ENCODE measurements around the gene GRK1.

GRK1 gene

GRCh38 chr13:113660066-113660465 is 7.0 kb upstream of the GRK1 start:
- Histone ChIP-seq H3K79me2 (ENCODE audit: insufficient read depth, low read length) (no peaks in the 10 kb centered on the region), H3F3A (ENCODE audit: insufficient read depth) (no peaks in the 10 kb centered on the region), H3K4me2 (ENCODE audit: low read depth, low read length, poor library complexity, severe bottlenecking) (no peak overlapping the region), H3K9ac (ENCODE audit: low read length) (no peak overlapping the region), H4K20me1 (ENCODE audit: low read depth, low read length) (no peaks in the 10 kb centered on the region), H3K27me3 (ENCODE audit: low read length) (no peaks in the 10 kb centered on the region), H3K4me3 (ENCODE audit: insufficient read depth, low read length, poor library complexity, severe bottlenecking) (no peak overlapping the region), H3K36me3 (ENCODE audit: low read length) (no peaks in the 10 kb centered on the region), H2AFZ (ENCODE audit: low read depth, low read length, severe bottlenecking) (no peak overlapping the region), H3K9me2 (replicated peaks; ENCODE audit: insufficient read depth, low read length) (no peaks in the 10 kb centered on the region), H3K27ac (ENCODE audit: low read depth, low read length) (no peak overlapping the region), H3K9me3 (ENCODE audit: insufficient read depth, low read length) (no peaks in the 10 kb centered on the region)
- TF ChIP-seq EZH2phosphoT487 (conservative IDR thresholded peaks at IDR 0.05; ENCODE audit: low read length) (no peak), CTCF (IDR thresholded peaks at IDR 0.05; ENCODE audit: insufficient read depth, low read length, poor library complexity, severe bottlenecking) (no peak)

GRCh38 chr13:113661509-113661908 is 5.5 kb upstream of the GRK1 start:
- Histone ChIP-seq H3K36me3 (ENCODE audit: low read length) (no peaks in the 10 kb centered on the region), H3K4me3 (ENCODE audit: insufficient read depth, low read length, poor library complexity, severe bottlenecking) (no peak overlapping the region), H3K4me2 (ENCODE audit: low read depth, low read length, poor library complexity, severe bottlenecking) (no peak overlapping the region), H3K9ac (ENCODE audit: low read length) (no peak overlapping the region), H3K79me2 (ENCODE audit: insufficient read depth, low read length) (no peaks in the 10 kb centered on the region), H3K27ac (ENCODE audit: low read depth, low read length) (no peak overlapping the region), H4K20me1 (ENCODE audit: low read depth, low read length) (no peaks in the 10 kb centered on the region), H3K9me2 (replicated peaks; ENCODE audit: insufficient read depth, low read length) (no peaks in the 10 kb centered on the region), H3K9me3 (ENCODE audit: insufficient read depth, low read length) (no peaks in the 10 kb centered on the region), H3K27me3 (ENCODE audit: low read length) (no peaks in the 10 kb centered on the region), H2AFZ (ENCODE audit: low read depth, low read length, severe bottlenecking) (no peak overlapping the region), H3F3A (ENCODE audit: insufficient read depth) (no peaks in the 10 kb centered on the region)
- no peak for TF ChIP-seq CTCF (IDR thresholded peaks at IDR 0.05; ENCODE audit: insufficient read depth, low read length, poor library complexity, severe bottlenecking)
- TF ChIP-seq EZH2phosphoT487 (conservative IDR thresholded peaks at IDR 0.05; ENCODE audit: low read length): no peak

GRCh38 chr13:113663934-113664333 is 3.1 kb upstream of the GRK1 start:
- no peak overlapping the region for H3K4me2 ChIP-seq (ENCODE audit: low read depth, low read length, poor library complexity, severe bottlenecking)
- no peak overlapping the region for H3K4me3 ChIP-seq (ENCODE audit: insufficient read depth, low read length, poor library complexity, severe bottlenecking)
- no peak overlapping the region for H3K27ac ChIP-seq (ENCODE audit: low read depth, low read length)
- H3K9me3 ChIP-seq (ENCODE audit: insufficient read depth, low read length): no peaks in the 10 kb centered on the region
- no peaks in the 10 kb centered on the region for H3K9me2 ChIP-seq (replicated peaks; ENCODE audit: insufficient read depth, low read length)
- no peaks in the 10 kb centered on the region for H3K79me2 ChIP-seq (ENCODE audit: insufficient read depth, low read length)
- H2AFZ ChIP-seq (ENCODE audit: low read depth, low read length, severe bottlenecking): no peak overlapping the region
- H4K20me1 ChIP-seq (ENCODE audit: low read depth, low read length): no peaks in the 10 kb centered on the region
- TF ChIP-seq CTCF (IDR thresholded peaks at IDR 0.05; ENCODE audit: insufficient read depth, low read length, poor library complexity, severe bottlenecking) (no peak), EZH2phosphoT487 (conservative IDR thresholded peaks at IDR 0.05; ENCODE audit: low read length) (no peak)
- H3F3A ChIP-seq (ENCODE audit: insufficient read depth): no peaks in the 10 kb centered on the region
- no peaks in the 10 kb centered on the region for H3K36me3 ChIP-seq (ENCODE audit: low read length)
- H3K9ac ChIP-seq (ENCODE audit: low read length): no peak overlapping the region
- H3K27me3 ChIP-seq (ENCODE audit: low read length): no peaks in the 10 kb centered on the region

Measured in SU-DHL-6 (cell line).